ENCODE results near the gene SECISBP2. TPM values are rescaled to one million over a fixed set of nuclear protein-coding genes. Genes with fewer than 3 reads are reported as not detected.

The SECISBP2 gene
- total RNA-seq, 1 donor = 96.6 TPM

DNA sequence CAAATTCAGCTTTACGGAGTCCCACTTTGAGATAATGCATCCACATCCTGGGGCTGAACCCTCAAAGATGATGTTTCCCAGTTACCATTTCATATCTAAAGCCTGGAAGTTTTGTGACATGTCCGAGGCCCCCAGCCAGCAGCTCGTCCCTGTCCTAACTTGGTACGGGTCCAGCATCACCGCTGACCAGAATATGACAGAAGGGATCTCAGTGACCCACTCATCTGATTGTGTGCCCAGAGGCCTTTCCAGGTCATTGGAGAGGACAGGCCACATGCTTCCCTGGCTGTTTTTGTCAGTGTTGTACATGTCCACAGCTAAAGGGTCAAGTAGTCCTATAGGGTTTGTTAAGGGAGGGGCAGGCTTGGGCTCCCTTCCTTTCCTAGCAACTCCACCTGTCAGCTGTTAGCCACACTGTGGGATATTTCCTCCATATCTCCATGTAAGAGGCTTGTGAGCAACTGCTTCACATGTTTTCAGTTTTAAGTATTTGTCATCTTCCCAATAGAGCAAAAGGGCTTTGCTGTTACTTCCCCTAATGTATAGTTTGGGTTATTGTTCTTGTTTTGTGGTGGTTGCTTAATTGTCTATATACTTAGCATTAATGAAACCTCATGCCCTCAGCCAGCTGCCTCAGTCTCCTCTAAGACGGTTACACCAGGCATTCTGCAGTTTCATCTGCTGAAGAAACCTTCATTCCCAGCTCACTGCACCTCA is 33.4 kb downstream of the SECISBP2 start:
- no peaks in the 10 kb centered on the region for H3K9me3 ChIP-seq (ENCODE audit: low read depth, low read length)
- no peak overlapping the region for H3K4me3 ChIP-seq (ENCODE audit: low read length)
- no peaks in the 10 kb centered on the region for H3K27me3 ChIP-seq (ENCODE audit: insufficient read depth, low read length)
- H3K4me1 ChIP-seq (ENCODE audit: insufficient read depth, low read length) = peaks cover 30% of the 10 kb centered on the region

- H3K9me3 ChIP-seq (ENCODE audit: low read depth, low read length) = no peaks in the 10 kb centered on the region
Measured at GRCh38 chr9:89352451-89352850, 34.2 kb downstream of the SECISBP2 start.

GRCh38 chr9:89352874-89353649 is 34.8 kb downstream of the SECISBP2 start:
- H3K4me1 ChIP-seq (ENCODE audit: insufficient read depth, low read length) = peaks cover 30% of the 10 kb centered on the region
- no peak overlapping the region for H3K4me3 ChIP-seq (ENCODE audit: low read length)
- no peaks in the 10 kb centered on the region for H3K9me3 ChIP-seq (ENCODE audit: low read depth, low read length)
- no peaks in the 10 kb centered on the region for H3K27me3 ChIP-seq (ENCODE audit: insufficient read depth, low read length)

More at GRCh38 chr9:89352451-89352850, 34.2 kb downstream of the SECISBP2 start:
- no peak overlapping the region for H3K4me3 ChIP-seq (ENCODE audit: low read length)
- H3K27me3 ChIP-seq (ENCODE audit: insufficient read depth, low read length) = no peaks in the 10 kb centered on the region
- H3K4me1 ChIP-seq (ENCODE audit: insufficient read depth, low read length) = peaks cover 30% of the 10 kb centered on the region

- Histone ChIP-seq H3K4me1 (ENCODE audit: insufficient read depth, low read length) (peaks cover 30% of the 10 kb centered on the region), H3K4me3 (ENCODE audit: low read length) (no peak overlapping the region), H3K27me3 (ENCODE audit: insufficient read depth, low read length) (no peaks in the 10 kb centered on the region), H3K9me3 (ENCODE audit: low read depth, low read length) (no peaks in the 10 kb centered on the region)
Measured at GRCh38 chr9:89353989-89354388, 35.7 kb downstream of the SECISBP2 start.

- Histone ChIP-seq H3K4me1 (ENCODE audit: insufficient read depth, low read length) (peaks cover 30% of the 10 kb centered on the region), H3K27me3 (ENCODE audit: insufficient read depth, low read length) (no peaks in the 10 kb centered on the region), H3K9me3 (ENCODE audit: low read depth, low read length) (no peaks in the 10 kb centered on the region), H3K4me3 (ENCODE audit: low read length) (no peak overlapping the region)
Measured at GRCh38 chr9:89354471-89354870, 36.2 kb downstream of the SECISBP2 start.

- no peak overlapping the region for H3K4me3 ChIP-seq (ENCODE audit: low read length)
- peaks cover 15% of the 10 kb centered on the region for H3K4me1 ChIP-seq (ENCODE audit: insufficient read depth, low read length)
Measured at GRCh38 chr9:89356782-89357181, 38.5 kb downstream of the SECISBP2 start.

GRCh38 chr9:89357331-89358197 is 39.3 kb downstream of the SECISBP2 start:
- peaks cover 8% of the 10 kb centered on the region for H3K4me1 ChIP-seq (ENCODE audit: insufficient read depth, low read length)
- H3K27me3 ChIP-seq (ENCODE audit: insufficient read depth, low read length) = no peaks in the 10 kb centered on the region
- no peaks in the 10 kb centered on the region for H3K9me3 ChIP-seq (ENCODE audit: low read depth, low read length)

More at GRCh38 chr9:89356782-89357181, 38.5 kb downstream of the SECISBP2 start:
- Histone ChIP-seq H3K27me3 (ENCODE audit: insufficient read depth, low read length) (no peaks in the 10 kb centered on the region), H3K9me3 (ENCODE audit: low read depth, low read length) (no peaks in the 10 kb centered on the region)

DNA sequence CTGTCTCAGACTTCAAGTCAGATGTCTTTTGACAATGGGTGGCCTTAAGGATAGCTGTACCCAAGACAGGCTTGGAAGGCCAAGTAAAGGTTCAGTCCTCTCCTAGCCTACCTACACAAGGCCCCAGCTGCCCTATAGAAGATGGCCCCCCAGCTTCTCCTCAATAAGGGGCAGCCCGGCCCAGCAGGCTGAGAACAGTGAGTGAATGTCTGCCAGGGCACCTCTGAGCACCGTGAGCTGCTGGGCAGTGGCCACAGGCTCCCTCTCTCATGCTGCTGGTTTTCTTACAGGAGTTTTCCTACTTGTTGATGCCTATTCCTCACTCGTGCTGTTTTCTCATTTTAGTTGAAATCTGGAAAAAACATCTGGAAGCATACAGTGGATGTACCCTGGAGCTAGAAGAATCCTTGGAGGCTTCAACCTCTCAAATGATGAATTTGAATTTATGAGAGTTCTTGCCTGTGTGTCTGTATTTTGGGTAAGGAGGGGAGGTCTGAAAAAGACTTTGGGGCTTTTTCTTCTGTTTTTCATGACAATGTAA is 40.1 kb downstream of the SECISBP2 start:
- Histone ChIP-seq H3K9me3 (ENCODE audit: low read depth, low read length) (no peaks in the 10 kb centered on the region), H3K4me1 (ENCODE audit: insufficient read depth, low read length) (no peaks in the 10 kb centered on the region), H3K4me3 (ENCODE audit: low read length) (no peak overlapping the region), H3K27me3 (ENCODE audit: insufficient read depth, low read length) (no peaks in the 10 kb centered on the region)

More at GRCh38 chr9:89357331-89358197, 39.3 kb downstream of the SECISBP2 start:
- no peak overlapping the region for H3K4me3 ChIP-seq (ENCODE audit: low read length)

GRCh38 chr9:89358985-89359384 is 40.7 kb downstream of the SECISBP2 start:
- Histone ChIP-seq H3K4me3 (ENCODE audit: low read length) (no peak overlapping the region), H3K27me3 (ENCODE audit: insufficient read depth, low read length) (no peaks in the 10 kb centered on the region), H3K4me1 (ENCODE audit: insufficient read depth, low read length) (no peaks in the 10 kb centered on the region), H3K9me3 (ENCODE audit: low read depth, low read length) (no peaks in the 10 kb centered on the region)

DNA sequence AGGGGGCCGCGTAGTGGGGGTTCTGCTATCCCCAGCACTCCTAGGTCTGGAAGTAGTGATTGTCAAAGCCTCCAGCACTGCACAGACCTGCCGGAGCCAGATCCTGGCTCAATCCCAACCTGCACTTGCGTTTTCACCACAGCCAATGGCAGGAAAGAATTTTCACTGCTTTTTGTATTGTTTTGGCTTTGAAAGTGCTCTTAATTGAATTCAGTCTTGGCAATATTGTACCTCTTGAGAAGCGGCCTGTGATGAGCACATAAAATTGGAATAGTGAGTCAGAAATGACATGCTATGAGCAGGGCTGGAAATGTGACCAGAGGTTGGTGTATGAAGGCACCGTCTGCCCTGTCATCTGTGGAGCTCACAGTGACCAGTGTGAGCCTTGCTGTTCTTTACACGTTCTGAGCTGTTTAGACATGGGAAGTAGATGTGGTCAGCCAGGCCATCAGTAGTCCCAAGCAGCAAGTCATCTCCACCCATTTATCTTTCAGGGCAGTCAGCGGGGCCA is 41.5 kb downstream of the SECISBP2 start:
- Histone ChIP-seq H3K9me3 (ENCODE audit: low read depth, low read length) (no peaks in the 10 kb centered on the region), H3K4me1 (ENCODE audit: insufficient read depth, low read length) (no peaks in the 10 kb centered on the region), H3K27me3 (ENCODE audit: insufficient read depth, low read length) (no peaks in the 10 kb centered on the region), H3K4me3 (ENCODE audit: low read length) (no peak overlapping the region)

DNA sequence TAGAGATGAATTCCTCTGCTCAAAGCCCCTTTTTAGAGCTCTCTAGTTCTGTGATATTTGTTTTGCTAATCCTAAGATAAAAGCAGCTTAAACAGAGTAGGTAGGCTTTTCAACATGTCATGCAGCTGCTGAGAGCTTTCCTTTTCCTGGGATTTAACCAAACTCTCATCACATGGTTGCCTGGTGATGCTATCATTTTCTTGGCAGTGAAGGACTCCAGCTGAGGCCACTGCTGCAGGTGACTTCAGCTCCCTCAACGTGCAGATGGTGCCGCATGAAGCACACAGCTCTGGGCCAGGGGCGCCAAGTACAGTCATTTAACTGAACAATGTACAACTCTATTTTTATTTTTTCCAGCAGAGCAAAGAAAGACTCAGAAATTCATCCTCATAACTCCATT is 42.2 kb downstream of the SECISBP2 start:
- Histone ChIP-seq H3K9me3 (ENCODE audit: low read depth, low read length) (no peaks in the 10 kb centered on the region), H3K4me1 (ENCODE audit: insufficient read depth, low read length) (no peaks in the 10 kb centered on the region), H3K4me3 (ENCODE audit: low read length) (no peak overlapping the region), H3K27me3 (ENCODE audit: insufficient read depth, low read length) (no peaks in the 10 kb centered on the region)

- no peak overlapping the region for H3K4me3 ChIP-seq (ENCODE audit: low read length)
- no peaks in the 10 kb centered on the region for H3K27me3 ChIP-seq (ENCODE audit: insufficient read depth, low read length)
Measured at GRCh38 chr9:89361031-89361430, 42.7 kb downstream of the SECISBP2 start.

DNA sequence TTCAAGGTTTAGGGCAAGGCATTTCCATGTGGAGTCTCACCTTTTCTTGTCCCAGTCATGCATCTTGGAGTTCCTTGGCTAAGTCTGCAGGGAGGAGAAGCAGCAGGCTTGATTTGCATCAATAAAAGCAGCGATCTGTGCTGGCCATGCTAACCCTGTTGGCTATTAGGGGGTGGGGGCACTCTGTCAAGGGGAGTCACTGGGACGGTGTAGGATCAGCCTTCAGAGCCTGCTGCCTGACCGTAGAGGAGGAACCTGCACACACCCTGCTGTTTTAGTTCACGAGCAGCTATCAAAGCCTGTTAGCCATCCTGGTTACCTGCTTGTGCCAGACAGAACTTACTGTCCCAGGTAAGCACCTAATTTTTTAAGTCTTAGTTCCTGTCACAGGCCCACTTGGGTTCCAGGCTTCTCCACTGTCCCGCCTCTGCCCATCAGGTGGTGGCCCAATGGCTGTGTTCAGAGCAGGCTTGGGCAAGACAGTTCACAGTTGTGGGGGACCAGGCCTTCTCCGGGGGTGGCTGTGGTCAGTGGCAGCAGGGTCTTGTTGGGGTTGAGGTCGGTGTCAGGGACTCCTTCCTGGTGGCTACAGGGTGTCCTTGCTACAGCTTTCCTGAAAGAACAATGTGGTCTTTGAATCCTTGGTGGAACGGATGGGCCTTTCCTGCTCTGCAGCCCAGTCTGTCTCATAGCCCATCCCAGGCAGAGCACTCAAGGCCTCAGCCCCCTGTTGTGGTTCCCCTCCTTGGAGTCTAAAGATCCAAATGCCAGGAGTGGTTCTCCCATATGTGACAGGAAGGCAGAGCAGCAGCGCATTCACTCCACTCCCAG is 43.7 kb downstream of the SECISBP2 start:
- Histone ChIP-seq H3K9me3 (ENCODE audit: low read depth, low read length) (no peaks in the 10 kb centered on the region), H3K4me3 (ENCODE audit: low read length) (no peak overlapping the region), H3K27me3 (ENCODE audit: insufficient read depth, low read length) (no peaks in the 10 kb centered on the region), H3K4me1 (ENCODE audit: insufficient read depth, low read length) (no peaks in the 10 kb centered on the region)

More at GRCh38 chr9:89361031-89361430, 42.7 kb downstream of the SECISBP2 start:
- Histone ChIP-seq H3K4me1 (ENCODE audit: insufficient read depth, low read length) (no peaks in the 10 kb centered on the region), H3K9me3 (ENCODE audit: low read depth, low read length) (no peaks in the 10 kb centered on the region)

All from mononuclear cell (primary cell).